ENCODE data around the gene TSPAN3. TPM values are rescaled to one million over a fixed set of nuclear protein-coding genes. Genes with fewer than 3 reads are reported as not detected.

TSPAN3 gene
- total RNA-seq, 6 donors from 2014 or later: 97.4 to 742 (median 396) TPM

GRCh38 chr15:76996076-76996525, 74.8 kb downstream of the TSPAN3 start:
- TF ChIP-seq POLR2A (IDR thresholded peaks at IDR 0.05) (no peak), CTCF (IDR thresholded peaks at IDR 0.05) (no peak), POLR2AphosphoS5 (IDR thresholded peaks at IDR 0.05) (no peak), EP300 (IDR thresholded peaks at IDR 0.05) (no peak)
- no peaks in the 10 kb centered on the region for H3K27me3 ChIP-seq
- no peaks in the 10 kb centered on the region for H3K9me3 ChIP-seq
- no peak for ATAC-seq (ENCODE audit: low FRiP score in 2 of 2)
- 47 to 57% methylated on average over 4 to 9 of the region's 9 CpGs for WGBS, 2 donors
- peak overlapping the region; percentile 69 to 89 (median 84) for H3K27ac ChIP-seq
- no peaks in the 10 kb centered on the region for H3K36me3 ChIP-seq
- H3K4me1 ChIP-seq: peaks cover 0 to 43% (median 19%) of the 10 kb centered on the region in 4 donors
- peak overlapping the region in 3 of 4 donors; percentile 29 to 54 (median 48) for H3K4me3 ChIP-seq
- DNase-seq: peak in 1 of 2 donors; percentile 8

- peak within 1 kb of the TSS; percentile 69 to 89 (median 84) for H3K27ac ChIP-seq
- peak within 1 kb of the TSS in 3 of 4 donors; percentile 29 to 54 (median 48) for H3K4me3 ChIP-seq
- H3K36me3 ChIP-seq: no peaks in the 10 kb centered on the region
- 39 to 66% methylated on average over 20 to 26 of the region's 28 CpGs for WGBS, 2 donors
- TF ChIP-seq POLR2AphosphoS5 (IDR thresholded peaks at IDR 0.05) (peak in 1 of 2 donors; percentile 52), EP300 (IDR thresholded peaks at IDR 0.05) (no peak), CTCF (IDR thresholded peaks at IDR 0.05) (peak in 1 of 6 experiments; percentile 6), POLR2A (IDR thresholded peaks at IDR 0.05) (peak in 1 of 4 donors; percentile 53)
- peak; percentile 66 to 86 for DNase-seq
- peak in 1 of 2 donors; percentile 53 for ATAC-seq (ENCODE audit: low FRiP score in 2 of 2)
- no peaks in the 10 kb centered on the region for H3K9me3 ChIP-seq
- no peaks in the 10 kb centered on the region for H3K27me3 ChIP-seq
- H3K4me1 ChIP-seq: peaks cover 0 to 36% (median 19%) of the 10 kb centered on the region in 4 donors
Observed at GRCh38 chr15:76994971-76995945, 75.7 kb downstream of the TSPAN3 start, which contains the start of gene PSTPIP1. PSTPIP1 (plus strand) TSS chr15:76995126; CDS start chr15:76995574, 448 bp downstream.

- no peaks in the 10 kb centered on the region for H3K36me3 ChIP-seq
- 80 to 85% methylated on average over 2 to 6 of the region's 6 CpGs for WGBS, 2 donors
- no peaks in the 10 kb centered on the region for H3K9me3 ChIP-seq
- H3K4me3 ChIP-seq: peak overlapping the region in 1 of 4 donors; percentile 29
- no peaks in the 10 kb centered on the region for H3K27me3 ChIP-seq
- ATAC-seq (ENCODE audit: low FRiP score in 2 of 2): no peak
- H3K27ac ChIP-seq: peak overlapping the region; percentile 69 to 89 (median 84)
- peaks cover 0 to 36% (median 19%) of the 10 kb centered on the region in 4 donors for H3K4me1 ChIP-seq
- DNase-seq: no peak
- no peak for TF ChIP-seq POLR2A (IDR thresholded peaks at IDR 0.05)
- TF ChIP-seq CTCF (IDR thresholded peaks at IDR 0.05): no peak
- no peak for TF ChIP-seq EP300 (IDR thresholded peaks at IDR 0.05)
- TF ChIP-seq POLR2AphosphoS5 (IDR thresholded peaks at IDR 0.05): no peak
Observed at GRCh38 chr15:76994496-76994895, 76.4 kb downstream of the TSPAN3 start.

- H3K9me3 ChIP-seq: no peaks in the 10 kb centered on the region
- H3K4me3 ChIP-seq: no peak overlapping the region
- ATAC-seq (ENCODE audit: low FRiP score in 2 of 2): peak; percentile 19 to 59
- H3K27ac ChIP-seq: peak overlapping the region; percentile 69 to 89 (median 84)
- H3K4me1 ChIP-seq: peaks cover 1 to 41% (median 20%) of the 10 kb centered on the region in 4 donors
- H3K36me3 ChIP-seq: no peaks in the 10 kb centered on the region
- peak; percentile 73 to 80 for DNase-seq
- WGBS, 2 donors: 61 to 76% methylated on average over 7 to 8 of the region's 8 CpGs
- no peak for TF ChIP-seq CTCF (IDR thresholded peaks at IDR 0.05)
- no peak for TF ChIP-seq POLR2AphosphoS5 (IDR thresholded peaks at IDR 0.05)
- no peak for TF ChIP-seq EP300 (IDR thresholded peaks at IDR 0.05)
- TF ChIP-seq POLR2A (IDR thresholded peaks at IDR 0.05): no peak
- H3K27me3 ChIP-seq: no peaks in the 10 kb centered on the region
Observed at GRCh38 chr15:76994001-76994400, 76.9 kb downstream of the TSPAN3 start.
